Vagina (tissue), 2 donors: ENCODE measurements around the gene ZCCHC3. TPM values are rescaled to one million over a fixed set of nuclear protein-coding genes. Genes with fewer than 3 reads are reported as not detected.

Source experiments
- DNase-seq, 2 donors: peaks; one replicate each; pipeline ENCODE4 v3.0.0-alpha.2; 2017; ENCODE audit errors: extremely low spot score in 2 of 2
- H3K27ac ChIP-seq: fragments of 200-600 bp; sonication (generic); one replicate; pipeline ENCODE4 v1.5.1; 2019
- H3K27me3 ChIP-seq: fragments of 200-600 bp; sonication (generic); one replicate; pipeline ENCODE4 v1.5.1; 2019
- H3K36me3 ChIP-seq, 2 donors: fragments of 200-600 bp; sonication (generic); one replicate each; pipeline ENCODE4 v1.5.1; 2017 to 2019
- H3K4me1 ChIP-seq: fragments of 200-600 bp; sonication (generic); one replicate; pipeline ENCODE4 v1.5.1; 2019
- H3K4me3 ChIP-seq, 2 donors: fragments of 200-600 bp; sonication (generic); 1 replicate in 1 of 2; 2 replicates in 1 of 2; pipeline ENCODE4 v1.5.1; 2016 to 2019
- H3K9me3 ChIP-seq: fragments of 200-600 bp; sonication (generic); one replicate; pipeline ENCODE4 v1.5.1; 2019
- POLR2A ChIP-seq, 2 donors: fragments of 450-650 bp; IDR thresholded peaks; one replicate each; pipeline ENCODE4 v1.6.1; 2017; ENCODE audit warnings: antibody characterized with exemption in 2 of 2, mild to moderate bottlenecking in 2 of 2, moderate library complexity in 2 of 2
- POLR2AphosphoS5 ChIP-seq, 2 donors: sonication (generic); formaldehyde crosslinking; IDR thresholded peaks; one replicate each; pipeline ENCODE4 v1.9.0; 2017; ENCODE audit warnings: antibody characterized with exemption in 2 of 2, mild to moderate bottlenecking in 2 of 2, low read depth in 1 of 2; ENCODE audit not compliant: insufficient read depth in 1 of 2
- intact Hi-C: fragments of 100-400 bp; cut with DNase I; formaldehyde crosslinking; loops from one replicate; pipeline ENCODE4 v1.15.1; 2023
- total RNA-seq: library from RNA; depleted of rRNA; stranded (reverse); fragments of >200 nt; gene quantifications from one replicate; pipeline ENCODE4 v1.2.3, GENCODE V29; 2016
- TF ChIP-seq, protein P1 (sequence below), 3 experiments: fragments of 450-650 bp in 2 of 3; fragments of 200-600 bp in 1 of 3; sonication (generic) in 1 of 3; IDR thresholded peaks; one replicate each; pipeline ENCODE4 v1.5.1; 2017 to 2019; ENCODE audit warnings: antibody characterized with exemption in 3 of 3, mild to moderate bottlenecking in 2 of 3, moderate library complexity in 2 of 3

Gene ZCCHC3
- total RNA-seq, 1 donor from 2014 or later, result 13.8 TPM

DNA sequence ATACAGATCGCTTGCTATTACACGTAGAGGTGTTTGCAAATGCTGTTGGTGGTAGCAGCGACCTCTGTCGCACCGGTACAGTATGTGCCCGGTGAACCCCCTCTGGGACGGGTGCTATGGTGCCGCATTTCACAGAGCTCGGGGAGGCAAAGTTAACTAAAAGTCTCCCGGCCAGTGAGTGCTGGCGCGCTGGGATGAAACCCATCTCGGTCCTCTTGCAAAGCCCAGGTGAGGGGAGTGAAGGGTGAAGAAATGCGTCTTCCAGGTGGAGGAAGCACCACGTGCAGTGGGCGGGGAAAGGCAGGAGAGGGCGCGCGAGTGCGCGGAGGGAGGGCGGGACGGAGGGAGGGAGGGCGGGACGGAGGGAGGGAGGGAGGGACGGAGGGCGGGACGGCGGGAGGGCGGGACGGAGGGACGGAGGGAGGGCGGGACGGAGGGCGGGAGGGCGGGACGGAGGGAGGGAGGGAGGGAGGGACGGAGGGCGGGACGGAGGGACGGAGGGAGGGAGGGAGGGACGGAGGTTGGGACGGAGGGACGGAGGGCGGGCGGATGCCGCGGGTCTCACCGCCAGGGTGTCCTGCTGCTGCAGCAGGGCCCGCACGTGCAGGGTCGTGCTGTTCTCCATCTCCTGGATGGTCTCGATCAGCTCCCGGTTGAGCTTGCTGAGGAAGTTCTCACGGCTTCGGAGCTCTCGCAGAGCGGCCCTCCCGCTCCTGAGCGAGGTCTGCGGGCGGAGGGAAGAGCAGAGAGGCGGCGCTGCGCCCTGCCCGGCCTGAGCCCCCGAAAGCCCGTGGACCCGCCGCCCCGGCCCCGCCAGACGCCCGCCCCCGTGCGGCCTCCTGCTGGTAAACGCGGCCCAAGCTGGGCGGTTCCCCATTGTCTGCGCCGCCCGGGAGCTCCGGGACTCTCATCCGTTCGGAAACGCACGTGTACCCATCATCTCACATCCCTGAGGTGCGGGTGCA is 18.5 kb upstream of the ZCCHC3 start:
- H3K27ac ChIP-seq, result no peak overlapping the region
- no peaks in the 10 kb centered on the region for H3K27me3 ChIP-seq
- no peaks in the 10 kb centered on the region for H3K4me1 ChIP-seq
- intact Hi-C loops, result loop anchor here (10.0 kb wide), 1 partner anchor 46 kb away; the partner anchor contains the start of gene SOX12
- H3K36me3 ChIP-seq, result no peaks in the 10 kb centered on the region
- TF ChIP-seq, protein P1, sequence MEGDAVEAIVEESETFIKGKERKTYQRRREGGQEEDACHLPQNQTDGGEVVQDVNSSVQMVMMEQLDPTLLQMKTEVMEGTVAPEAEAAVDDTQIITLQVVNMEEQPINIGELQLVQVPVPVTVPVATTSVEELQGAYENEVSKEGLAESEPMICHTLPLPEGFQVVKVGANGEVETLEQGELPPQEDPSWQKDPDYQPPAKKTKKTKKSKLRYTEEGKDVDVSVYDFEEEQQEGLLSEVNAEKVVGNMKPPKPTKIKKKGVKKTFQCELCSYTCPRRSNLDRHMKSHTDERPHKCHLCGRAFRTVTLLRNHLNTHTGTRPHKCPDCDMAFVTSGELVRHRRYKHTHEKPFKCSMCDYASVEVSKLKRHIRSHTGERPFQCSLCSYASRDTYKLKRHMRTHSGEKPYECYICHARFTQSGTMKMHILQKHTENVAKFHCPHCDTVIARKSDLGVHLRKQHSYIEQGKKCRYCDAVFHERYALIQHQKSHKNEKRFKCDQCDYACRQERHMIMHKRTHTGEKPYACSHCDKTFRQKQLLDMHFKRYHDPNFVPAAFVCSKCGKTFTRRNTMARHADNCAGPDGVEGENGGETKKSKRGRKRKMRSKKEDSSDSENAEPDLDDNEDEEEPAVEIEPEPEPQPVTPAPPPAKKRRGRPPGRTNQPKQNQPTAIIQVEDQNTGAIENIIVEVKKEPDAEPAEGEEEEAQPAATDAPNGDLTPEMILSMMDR (IDR thresholded peaks at IDR 0.05), result no peak
- TF ChIP-seq POLR2AphosphoS5 (IDR thresholded peaks at IDR 0.05; ENCODE audit: insufficient read depth in 1 of 2, low read depth in 1 of 2), result no peak
- peak in 1 of 2 donors; percentile 62 for DNase-seq
- H3K9me3 ChIP-seq, result no peaks in the 10 kb centered on the region
- H3K4me3 ChIP-seq, result peak overlapping the region in 1 of 2 donors; percentile 33

DNA sequence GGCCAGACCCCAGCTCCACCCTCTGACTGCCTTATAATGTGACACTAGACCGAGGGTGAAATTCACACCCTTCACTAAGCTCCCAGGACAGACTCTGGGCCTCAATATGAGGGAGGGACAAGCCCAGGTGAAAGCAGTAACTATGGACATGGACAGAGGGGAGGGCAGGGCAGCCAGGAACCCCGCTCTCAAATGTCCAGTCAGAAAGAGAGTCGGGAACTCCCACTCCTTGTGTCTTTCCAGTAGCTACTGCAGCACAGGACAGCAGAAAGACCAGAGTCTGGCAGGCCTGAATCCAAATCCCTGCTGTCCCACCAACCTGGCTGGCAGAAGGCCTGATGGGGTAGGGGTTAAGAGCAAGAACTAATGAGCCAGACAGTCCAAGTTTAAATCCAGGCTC is 13.2 kb upstream of the ZCCHC3 start:
- intact Hi-C loops, result no loop called here
- Histone ChIP-seq H3K27ac (no peak overlapping the region), H3K36me3 (no peaks in the 10 kb centered on the region), H3K27me3 (no peaks in the 10 kb centered on the region), H3K4me1 (no peaks in the 10 kb centered on the region), H3K9me3 (no peaks in the 10 kb centered on the region), H3K4me3 (no peak overlapping the region)
- no peak for DNase-seq
- TF ChIP-seq POLR2AphosphoS5 (IDR thresholded peaks at IDR 0.05; ENCODE audit: insufficient read depth in 1 of 2, low read depth in 1 of 2), result no peak
- TF ChIP-seq POLR2A (IDR thresholded peaks at IDR 0.05), result no peak
- TF ChIP-seq, protein P1 (IDR thresholded peaks at IDR 0.05), result no peak

DNA sequence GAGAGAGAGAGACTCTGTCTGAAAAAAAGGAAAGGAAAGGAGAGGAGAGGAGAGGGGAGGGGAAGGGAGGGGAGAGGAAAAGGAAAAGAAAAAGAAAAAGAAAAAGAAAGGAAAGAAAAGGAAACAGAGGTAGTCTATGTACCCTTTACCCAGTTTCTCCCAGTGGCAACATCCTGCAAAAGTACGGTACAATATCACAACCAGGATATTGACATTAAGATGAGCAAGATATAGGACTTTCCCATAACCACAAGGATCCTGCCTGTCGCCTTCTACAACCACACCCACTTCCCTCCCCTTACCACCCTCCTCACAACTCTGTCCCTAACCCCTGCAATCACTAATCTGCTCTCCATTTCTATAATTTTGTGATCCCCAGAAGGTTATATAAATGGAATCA is 10.9 kb upstream of the ZCCHC3 start:
- DNase-seq, result no peak
- no peaks in the 10 kb centered on the region for H3K9me3 ChIP-seq
- H3K36me3 ChIP-seq, result no peaks in the 10 kb centered on the region
- no peak overlapping the region for H3K27ac ChIP-seq
- peaks cover 18% of the 10 kb centered on the region for H3K4me1 ChIP-seq
- TF ChIP-seq POLR2A (IDR thresholded peaks at IDR 0.05) (no peak), POLR2AphosphoS5 (IDR thresholded peaks at IDR 0.05; ENCODE audit: insufficient read depth in 1 of 2, low read depth in 1 of 2) (no peak)
- TF ChIP-seq, protein P1 (IDR thresholded peaks at IDR 0.05), result no peak
- intact Hi-C loops, result no loop called here
- no peaks in the 10 kb centered on the region for H3K27me3 ChIP-seq
- H3K4me3 ChIP-seq, result no peak overlapping the region

DNA sequence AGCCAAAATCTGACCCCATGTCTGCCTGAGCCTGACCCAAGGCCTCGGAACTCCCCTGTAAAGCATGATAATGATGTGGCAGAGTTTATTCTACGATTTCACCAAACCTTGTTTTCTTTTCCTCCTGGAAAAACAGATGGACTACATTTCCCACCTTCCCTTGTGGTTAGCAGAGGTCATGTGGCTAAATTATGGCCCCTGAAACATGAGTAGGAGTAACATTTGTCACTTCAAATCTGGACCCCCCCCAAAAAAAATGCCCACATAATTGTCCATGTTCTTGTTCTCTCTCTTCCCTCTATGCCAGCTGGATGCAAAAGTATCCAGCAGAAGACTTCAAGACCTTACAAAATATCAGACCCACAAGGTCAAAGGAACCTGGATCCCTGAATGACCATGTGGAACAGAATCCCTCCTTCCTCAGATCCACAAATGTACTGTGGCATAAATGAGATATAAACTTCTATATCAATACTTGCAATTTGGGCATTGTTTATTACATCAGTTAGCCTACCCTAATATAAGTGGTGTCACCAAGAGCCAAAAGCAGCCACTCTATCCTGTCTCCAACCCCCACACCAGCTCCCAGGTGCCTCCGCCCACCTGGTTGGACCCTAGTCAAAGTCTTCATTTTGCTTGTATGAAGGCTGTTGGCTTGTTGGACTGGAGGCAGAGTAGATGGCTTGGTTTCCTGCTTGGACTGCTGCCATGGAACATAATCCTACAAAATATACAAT is 8.2 kb upstream of the ZCCHC3 start:
- no peaks in the 10 kb centered on the region for H3K27me3 ChIP-seq
- intact Hi-C loops, result no loop called here
- H3K4me1 ChIP-seq, result peaks cover 18% of the 10 kb centered on the region
- DNase-seq, result no peak
- H3K4me3 ChIP-seq, result no peak overlapping the region
- no peaks in the 10 kb centered on the region for H3K36me3 ChIP-seq
- TF ChIP-seq, protein P1 (IDR thresholded peaks at IDR 0.05), result no peak
- TF ChIP-seq POLR2A (IDR thresholded peaks at IDR 0.05) (no peak), POLR2AphosphoS5 (IDR thresholded peaks at IDR 0.05; ENCODE audit: insufficient read depth in 1 of 2, low read depth in 1 of 2) (no peak)
- H3K27ac ChIP-seq, result no peak overlapping the region
- no peaks in the 10 kb centered on the region for H3K9me3 ChIP-seq
